ENCODE measurements around the gene NUDC.

DNA sequence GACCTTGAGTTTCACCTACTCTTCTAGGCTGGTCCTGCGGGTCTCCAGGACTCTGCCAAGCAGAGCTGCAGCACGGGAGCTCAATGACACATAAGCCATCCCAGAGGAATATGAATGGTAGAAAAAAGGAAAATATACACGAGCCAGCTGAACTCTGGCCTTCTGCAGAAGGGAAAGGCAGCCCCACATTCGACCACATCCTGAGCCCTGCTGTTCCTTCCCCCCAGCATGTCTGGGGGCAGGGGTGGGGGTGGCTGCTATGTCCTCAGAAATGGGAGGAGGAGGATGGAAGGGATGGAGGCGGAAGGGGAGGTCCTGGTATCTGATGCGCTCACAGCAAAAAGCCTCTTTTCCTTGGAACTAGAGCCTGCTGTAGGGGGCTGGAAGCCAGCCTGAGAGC lies 50.8 kb downstream of the NUDC start:
- no peak for TF ChIP-seq POLR2A (IDR thresholded peaks at IDR 0.05)
- TF ChIP-seq, protein P1, sequence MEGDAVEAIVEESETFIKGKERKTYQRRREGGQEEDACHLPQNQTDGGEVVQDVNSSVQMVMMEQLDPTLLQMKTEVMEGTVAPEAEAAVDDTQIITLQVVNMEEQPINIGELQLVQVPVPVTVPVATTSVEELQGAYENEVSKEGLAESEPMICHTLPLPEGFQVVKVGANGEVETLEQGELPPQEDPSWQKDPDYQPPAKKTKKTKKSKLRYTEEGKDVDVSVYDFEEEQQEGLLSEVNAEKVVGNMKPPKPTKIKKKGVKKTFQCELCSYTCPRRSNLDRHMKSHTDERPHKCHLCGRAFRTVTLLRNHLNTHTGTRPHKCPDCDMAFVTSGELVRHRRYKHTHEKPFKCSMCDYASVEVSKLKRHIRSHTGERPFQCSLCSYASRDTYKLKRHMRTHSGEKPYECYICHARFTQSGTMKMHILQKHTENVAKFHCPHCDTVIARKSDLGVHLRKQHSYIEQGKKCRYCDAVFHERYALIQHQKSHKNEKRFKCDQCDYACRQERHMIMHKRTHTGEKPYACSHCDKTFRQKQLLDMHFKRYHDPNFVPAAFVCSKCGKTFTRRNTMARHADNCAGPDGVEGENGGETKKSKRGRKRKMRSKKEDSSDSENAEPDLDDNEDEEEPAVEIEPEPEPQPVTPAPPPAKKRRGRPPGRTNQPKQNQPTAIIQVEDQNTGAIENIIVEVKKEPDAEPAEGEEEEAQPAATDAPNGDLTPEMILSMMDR (IDR thresholded peaks at IDR 0.05): no peak
